NCI-H2107 treated with DMSO at 0.1 percent for 48 hours (cell line): Measurements from ENCODE around the gene DNAJC3.
"Not testable (repeated sequence)": the region's sequence is repeated elsewhere in the genome, so short reads cannot be mapped to it uniquely, and the experiment has no call there.

Experiments used
- DNase-seq: peaks from one replicate; lab custom pipeline; 2025; ENCODE audit not compliant: unreplicated experiment; lab: John Stamatoyannopoulos, UW

Gene DNAJC3

GRCh38 chr13:95763601-95764000 is 86.7 kb downstream of the DNAJC3 start:
- no peak for DNase-seq

GRCh38 chr13:95771905-95772304 is 95.0 kb downstream of the DNAJC3 start:
- DNase-seq, result no peak

- no peak for DNase-seq
Measured at GRCh38 chr13:95779522-95779921, 102.6 kb downstream of the DNAJC3 start.

GRCh38 chr13:95781016-95781415 is 104.1 kb downstream of the DNAJC3 start:
- no peak for DNase-seq

GRCh38 chr13:95781940-95782339 is 105.0 kb downstream of the DNAJC3 start:
- DNase-seq, result not testable (repeated sequence)

- DNase-seq, result no peak
Measured at GRCh38 chr13:95783747-95784146, 106.8 kb downstream of the DNAJC3 start.

GRCh38 chr13:95784161-95784899 is 107.4 kb downstream of the DNAJC3 start:
- no peak for DNase-seq

GRCh38 chr13:95784900-95785290 is 108.0 kb downstream of the DNAJC3 start:
- DNase-seq, result no peak

GRCh38 chr13:95787356-95788099 is 110.6 kb downstream of the DNAJC3 start:
- DNase-seq, result no peak

- DNase-seq, result no peak
Measured at GRCh38 chr13:95788100-95788463, 111.1 kb downstream of the DNAJC3 start.

GRCh38 chr13:95789315-95789714 is 112.4 kb downstream of the DNAJC3 start:
- DNase-seq, result not testable (repeated sequence)

GRCh38 chr13:95791084-95791722 is 114.3 kb downstream of the DNAJC3 start:
- DNase-seq, result no peak

- DNase-seq, result peak; percentile 8
Measured at GRCh38 chr13:95793018-95793555, 116.1 kb downstream of the DNAJC3 start.

- no peak for DNase-seq
Measured at GRCh38 chr13:95793781-95794180, 116.8 kb downstream of the DNAJC3 start.

GRCh38 chr13:95797016-95797415 is 120.1 kb downstream of the DNAJC3 start:
- no peak for DNase-seq

- DNase-seq, result no peak
Measured at GRCh38 chr13:95800436-95800835, 123.5 kb downstream of the DNAJC3 start.

- DNase-seq, result no peak
Measured at GRCh38 chr13:95801825-95802224, 124.9 kb downstream of the DNAJC3 start.

GRCh38 chr13:95805921-95806320 is 129.0 kb downstream of the DNAJC3 start:
- DNase-seq, result no peak

- no peak for DNase-seq
Measured at GRCh38 chr13:95809429-95809828, 132.5 kb downstream of the DNAJC3 start.

- DNase-seq, result no peak
Measured at GRCh38 chr13:95813139-95813538, 136.2 kb downstream of the DNAJC3 start.

- no peak for DNase-seq
Measured at GRCh38 chr13:95814495-95814894, 137.6 kb downstream of the DNAJC3 start.

- no peak for DNase-seq
Measured at GRCh38 chr13:95822303-95822702, 145.4 kb downstream of the DNAJC3 start.
